GM19099 (cell line): ENCODE results near the gene CREB5.

Experiments
- POLR2A ChIP-seq: IDR thresholded peaks from 3 replicates; pipeline ENCODE4 v1.6.1; 2011; ENCODE audit warnings: low read depth; ENCODE audit not compliant: insufficient read length; ENCODE audit errors: extremely low read depth

Gene CREB5

GRCh38 chr7:28802450-28802849, 390.1 kb downstream of the CREB5 start:
- TF ChIP-seq POLR2A, result no peak

- no peak for TF ChIP-seq POLR2A
Observed at GRCh38 chr7:28804157-28804556, 391.8 kb downstream of the CREB5 start.

- no peak for TF ChIP-seq POLR2A
Observed at GRCh38 chr7:28804990-28805389, 392.7 kb downstream of the CREB5 start.

- no peak for TF ChIP-seq POLR2A
Observed at GRCh38 chr7:28806841-28807240, 394.5 kb downstream of the CREB5 start.

- TF ChIP-seq POLR2A, result no peak
Observed at GRCh38 chr7:28807396-28807994, 395.2 kb downstream of the CREB5 start.

- TF ChIP-seq POLR2A, result no peak
Observed at GRCh38 chr7:28808796-28809533, 396.6 kb downstream of the CREB5 start.

GRCh38 chr7:28811008-28811407, 398.7 kb downstream of the CREB5 start:
- no peak for TF ChIP-seq POLR2A

GRCh38 chr7:28811701-28812430, 399.5 kb downstream of the CREB5 start:
- TF ChIP-seq POLR2A, result no peak

GRCh38 chr7:28812616-28813015, 400.3 kb downstream of the CREB5 start:
- no peak for TF ChIP-seq POLR2A

- TF ChIP-seq POLR2A, result no peak
Observed at GRCh38 chr7:28813243-28813962, 401.1 kb downstream of the CREB5 start.

- TF ChIP-seq POLR2A, result no peak
Observed at GRCh38 chr7:28815369-28815927, 403.1 kb downstream of the CREB5 start.

- no peak for TF ChIP-seq POLR2A
Observed at GRCh38 chr7:28815928-28816373, 403.6 kb downstream of the CREB5 start.

- TF ChIP-seq POLR2A, result no peak
Observed at GRCh38 chr7:28818996-28819395, 406.7 kb downstream of the CREB5 start.

- no peak for TF ChIP-seq POLR2A
Observed at GRCh38 chr7:28823582-28823981, 411.3 kb downstream of the CREB5 start.

GRCh38 chr7:28830846-28831245, 418.5 kb downstream of the CREB5 start:
- TF ChIP-seq POLR2A, result no peak
